ENCODE data around the gene KRTAP4-9. TPM values are rescaled to one million over a fixed set of nuclear protein-coding genes. Genes with fewer than 3 reads are reported as not detected.
"Not testable (repeated sequence)": the region's sequence is repeated elsewhere in the genome, so short reads cannot be mapped to it uniquely, and the experiment has no call there.

The KRTAP4-9 gene
- total RNA-seq, 1 experiment from 2014 or later, result not detected

DNA sequence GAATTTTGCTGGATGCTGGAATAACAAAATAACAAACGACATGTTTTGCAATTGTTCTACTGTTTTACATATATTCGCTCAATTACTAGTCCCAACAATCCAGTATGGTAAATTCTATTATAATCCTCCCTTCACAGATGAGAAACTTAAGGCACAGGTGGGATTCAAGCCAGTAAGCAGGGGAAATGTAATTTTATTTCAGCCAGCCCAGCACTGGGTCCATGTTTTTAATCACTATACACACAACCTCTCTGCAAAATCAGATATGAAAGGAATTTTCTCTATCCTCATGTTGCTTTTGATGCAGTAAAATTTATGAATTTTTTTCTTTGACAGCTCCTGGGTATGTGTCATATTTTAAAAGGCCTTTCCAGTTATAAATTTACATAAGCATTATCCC is 40.1 kb downstream of the KRTAP4-9 start:
- Mint-ChIP-seq H3K9me3 (ENCODE audit: unreplicated experiment) (peaks cover 49% of the 10 kb centered on the region), H3K27ac (ENCODE audit: unreplicated experiment) (no peak overlapping the region), H3K36me3 (ENCODE audit: insufficient read depth, unreplicated experiment) (no peaks in the 10 kb centered on the region), H3K4me3 (ENCODE audit: unreplicated experiment) (no peak overlapping the region), H3K4me1 (ENCODE audit: low read depth, unreplicated experiment) (no peaks in the 10 kb centered on the region), H3K27me3 (ENCODE audit: insufficient read depth, unreplicated experiment) (no peaks in the 10 kb centered on the region)
- DNase-seq, result no peak
- CTCF ChIA-PET, result no interaction called here
- TF ChIP-seq CTCF (IDR thresholded peaks at IDR 0.05; ENCODE audit: insufficient read depth in 1 of 2, low read depth in 1 of 2, low read length in 1 of 2, severe bottlenecking in 1 of 2, unreplicated experiment in 1 of 2), result no peak
- POLR2A ChIA-PET, result no interaction called here
- Histone ChIP-seq H3K36me3 (ENCODE audit: control insufficient read depth, insufficient read depth, low read length) (no peaks in the 10 kb centered on the region), H3K4me3 (ENCODE audit: low read depth, low read length) (no peak overlapping the region), H3K9me3 (peaks cover 24% of the 10 kb centered on the region), H3K4me1 (no peaks in the 10 kb centered on the region), H3K27me3 (replicated peaks; ENCODE audit: control insufficient read depth, insufficient read depth, low read length) (no peaks in the 10 kb centered on the region)
- BruUV-seq (replicated peaks), result no TSS peak
- intact Hi-C loops (cut with micrococcal nuclease; ENCODE audit: unreplicated experiment), result no loop called here

- no peak overlapping the region for H3K4me3 ChIP-seq (ENCODE audit: low read depth, low read length)
- ChIA-PET POLR2A (no interaction called here), CTCF (no interaction called here)
Observed at GRCh38 chr17:41147531-41148204, 42.5 kb downstream of the KRTAP4-9 start.

DNA sequence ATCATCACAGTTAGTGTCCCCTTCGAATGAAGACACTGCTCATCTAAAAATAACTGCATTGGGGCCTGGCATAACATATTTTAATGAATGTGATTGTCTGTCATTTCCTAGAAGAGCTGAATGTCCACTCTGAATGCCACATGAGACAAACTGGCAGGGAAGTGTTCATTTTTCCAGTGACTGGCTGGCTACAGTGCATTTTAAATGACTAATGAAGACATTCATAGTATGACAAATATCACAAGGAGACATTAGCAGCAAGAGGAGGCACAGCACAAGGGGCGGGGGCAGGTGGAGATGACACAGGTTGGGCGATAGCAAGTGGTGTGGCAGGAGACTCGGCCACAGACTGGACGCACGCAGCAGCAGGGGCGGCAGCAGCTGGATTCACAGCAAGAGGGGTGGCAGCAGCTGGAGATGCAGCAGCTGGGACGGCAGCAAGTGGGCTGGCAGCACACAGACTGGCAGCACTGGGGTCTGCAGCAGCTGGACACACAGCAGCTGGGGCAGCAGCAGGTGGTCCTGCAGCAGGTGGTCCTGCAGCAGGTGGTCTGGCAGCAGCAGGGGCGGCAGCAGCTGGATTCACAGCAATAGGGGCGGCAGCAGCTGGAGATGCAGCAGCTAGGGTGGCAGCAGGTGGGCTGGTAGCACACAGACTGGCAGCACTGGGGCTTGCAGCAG is 43.9 kb downstream of the KRTAP4-9 start:
- H3K4me3 Mint-ChIP-seq (ENCODE audit: unreplicated experiment); H3K27ac Mint-ChIP-seq (ENCODE audit: unreplicated experiment); CTCF ChIA-PET; DNase-seq; H3K36me3 ChIP-seq (ENCODE audit: control insufficient read depth, insufficient read depth, low read length); POLR2A ChIA-PET; H3K27me3 Mint-ChIP-seq (ENCODE audit: insufficient read depth, unreplicated experiment); BruUV-seq (replicated peaks); H3K4me3 ChIP-seq (ENCODE audit: low read depth, low read length); H3K4me1 ChIP-seq; H3K4me1 Mint-ChIP-seq (ENCODE audit: low read depth, unreplicated experiment); H3K27me3 ChIP-seq (replicated peaks; ENCODE audit: control insufficient read depth, insufficient read depth, low read length); H3K9me3 ChIP-seq; intact Hi-C loops (cut with micrococcal nuclease; ENCODE audit: unreplicated experiment); H3K36me3 Mint-ChIP-seq (ENCODE audit: insufficient read depth, unreplicated experiment): not testable (repeated sequence)
- peaks cover 12% of the 10 kb centered on the region for H3K9me3 Mint-ChIP-seq (ENCODE audit: unreplicated experiment)

More at GRCh38 chr17:41147531-41148204, 42.5 kb downstream of the KRTAP4-9 start:
- H3K36me3 Mint-ChIP-seq (ENCODE audit: insufficient read depth, unreplicated experiment), result no peaks in the 10 kb centered on the region
- Histone ChIP-seq H3K36me3 (ENCODE audit: control insufficient read depth, insufficient read depth, low read length) (no peaks in the 10 kb centered on the region), H3K27me3 (replicated peaks; ENCODE audit: control insufficient read depth, insufficient read depth, low read length) (no peaks in the 10 kb centered on the region), H3K9me3 (peaks cover 7% of the 10 kb centered on the region; the same call in 1 of the 2 replicates), H3K4me1 (no peaks in the 10 kb centered on the region)
- intact Hi-C loops (cut with micrococcal nuclease; ENCODE audit: unreplicated experiment), result no loop called here
- no peak overlapping the region for H3K4me3 Mint-ChIP-seq (ENCODE audit: unreplicated experiment)
- no peak for DNase-seq
- H3K27me3 Mint-ChIP-seq (ENCODE audit: insufficient read depth, unreplicated experiment), result no peaks in the 10 kb centered on the region
- H3K9me3 Mint-ChIP-seq (ENCODE audit: unreplicated experiment), result peaks cover 26% of the 10 kb centered on the region
- no peaks in the 10 kb centered on the region for H3K4me1 Mint-ChIP-seq (ENCODE audit: low read depth, unreplicated experiment)
- H3K27ac Mint-ChIP-seq (ENCODE audit: unreplicated experiment), result peak overlapping the region; percentile 30
- BruUV-seq (replicated peaks), result no TSS peak
- no peak for TF ChIP-seq CTCF (IDR thresholded peaks at IDR 0.05; ENCODE audit: insufficient read depth in 1 of 2, low read depth in 1 of 2, low read length in 1 of 2, severe bottlenecking in 1 of 2, unreplicated experiment in 1 of 2)
